Measurements from ENCODE around the gene RUFY1. TPM values are rescaled to one million over a fixed set of nuclear protein-coding genes. Genes with fewer than 3 reads are reported as not detected.

RUFY1 gene
- total RNA-seq, 1 experiment from 2014 or later: 34.0 TPM

DNA sequence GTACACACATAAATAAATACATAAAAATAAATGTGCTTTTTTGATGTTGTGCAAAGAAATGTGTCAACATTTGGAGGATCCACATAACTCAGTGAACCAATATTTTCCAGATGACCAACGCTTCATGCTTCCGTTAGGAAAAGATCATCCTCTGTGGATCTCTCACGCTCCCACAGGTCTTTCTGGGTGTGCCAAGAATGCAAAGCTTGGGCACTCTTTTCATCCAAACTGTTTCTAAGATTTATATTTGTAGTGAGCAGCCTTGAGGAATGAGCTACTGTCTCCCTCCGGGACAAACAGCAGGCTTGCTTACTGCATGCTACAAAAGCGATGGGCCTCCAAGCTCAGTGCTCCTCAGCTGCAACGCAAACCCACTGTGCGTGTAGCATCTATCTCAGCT lies 46.2 kb upstream of the RUFY1 start:
- ATAC-seq (no peak), DNase-seq (ENCODE audit: low spot score) (no peak)
- no peaks in the 10 kb centered on the region for H3K36me3 Mint-ChIP-seq
- no peak overlapping the region for H3K4me3 Mint-ChIP-seq
- peaks cover 8% of the 10 kb centered on the region for H3K4me1 Mint-ChIP-seq
- no peak for TF ChIP-seq GABPB1 (CRISPR knock-in tag; IDR thresholded peaks at IDR 0.05)
- no peak for TF ChIP-seq NR3C1 (CRISPR knock-in tag; conservative IDR thresholded peaks at IDR 0.05; ENCODE audit: low read depth)
- TF ChIP-seq KAT7 (CRISPR knock-in tag; IDR thresholded peaks at IDR 0.05; ENCODE audit: borderline replicate concordance): no peak
- TF ChIP-seq, protein P1, sequence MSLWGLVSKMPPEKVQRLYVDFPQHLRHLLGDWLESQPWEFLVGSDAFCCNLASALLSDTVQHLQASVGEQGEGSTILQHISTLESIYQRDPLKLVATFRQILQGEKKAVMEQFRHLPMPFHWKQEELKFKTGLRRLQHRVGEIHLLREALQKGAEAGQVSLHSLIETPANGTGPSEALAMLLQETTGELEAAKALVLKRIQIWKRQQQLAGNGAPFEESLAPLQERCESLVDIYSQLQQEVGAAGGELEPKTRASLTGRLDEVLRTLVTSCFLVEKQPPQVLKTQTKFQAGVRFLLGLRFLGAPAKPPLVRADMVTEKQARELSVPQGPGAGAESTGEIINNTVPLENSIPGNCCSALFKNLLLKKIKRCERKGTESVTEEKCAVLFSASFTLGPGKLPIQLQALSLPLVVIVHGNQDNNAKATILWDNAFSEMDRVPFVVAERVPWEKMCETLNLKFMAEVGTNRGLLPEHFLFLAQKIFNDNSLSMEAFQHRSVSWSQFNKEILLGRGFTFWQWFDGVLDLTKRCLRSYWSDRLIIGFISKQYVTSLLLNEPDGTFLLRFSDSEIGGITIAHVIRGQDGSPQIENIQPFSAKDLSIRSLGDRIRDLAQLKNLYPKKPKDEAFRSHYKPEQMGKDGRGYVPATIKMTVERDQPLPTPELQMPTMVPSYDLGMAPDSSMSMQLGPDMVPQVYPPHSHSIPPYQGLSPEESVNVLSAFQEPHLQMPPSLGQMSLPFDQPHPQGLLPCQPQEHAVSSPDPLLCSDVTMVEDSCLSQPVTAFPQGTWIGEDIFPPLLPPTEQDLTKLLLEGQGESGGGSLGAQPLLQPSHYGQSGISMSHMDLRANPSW (CRISPR knock-in tag; conservative IDR thresholded peaks at IDR 0.05; ENCODE audit: low read depth): no peak
- no peak for TF ChIP-seq TP53 (CRISPR knock-in tag; IDR thresholded peaks at IDR 0.05)
- no peak for TF ChIP-seq ZNF416 (CRISPR knock-in tag; IDR thresholded peaks at IDR 0.05)
- no peak for TF ChIP-seq MXD4 (CRISPR knock-in tag; IDR thresholded peaks at IDR 0.05; ENCODE audit: borderline replicate concordance)
- TF ChIP-seq, protein P2, sequence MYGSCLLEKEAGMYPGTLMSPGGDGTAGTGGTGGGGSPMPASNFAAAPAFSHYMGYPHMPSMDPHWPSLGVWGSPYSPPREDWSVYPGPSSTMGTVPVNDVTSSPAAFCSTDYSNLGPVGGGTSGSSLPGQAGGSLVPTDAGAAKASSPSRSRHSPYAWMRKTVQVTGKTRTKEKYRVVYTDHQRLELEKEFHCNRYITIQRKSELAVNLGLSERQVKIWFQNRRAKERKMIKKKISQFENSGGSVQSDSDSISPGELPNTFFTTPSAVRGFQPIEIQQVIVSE (CRISPR knock-in tag; IDR thresholded peaks at IDR 0.05; ENCODE audit: borderline replicate concordance): no peak
- TF ChIP-seq PRRX2 (CRISPR knock-in tag; IDR thresholded peaks at IDR 0.05): no peak
- H3K27me3 Mint-ChIP-seq (ENCODE audit: low read depth): no peaks in the 10 kb centered on the region
- H3K9me3 Mint-ChIP-seq: peaks cover 11% of the 10 kb centered on the region
- H3K27ac Mint-ChIP-seq: no peak overlapping the region
- ChIA-PET CTCF (interaction anchor here (0.7 to 1.2 kb wide), 2 partner anchors 164 to 510 kb away, joined by 3 read pairs; no protein-coding TSS in a partner anchor), POLR2A (no interaction called here)

DNA sequence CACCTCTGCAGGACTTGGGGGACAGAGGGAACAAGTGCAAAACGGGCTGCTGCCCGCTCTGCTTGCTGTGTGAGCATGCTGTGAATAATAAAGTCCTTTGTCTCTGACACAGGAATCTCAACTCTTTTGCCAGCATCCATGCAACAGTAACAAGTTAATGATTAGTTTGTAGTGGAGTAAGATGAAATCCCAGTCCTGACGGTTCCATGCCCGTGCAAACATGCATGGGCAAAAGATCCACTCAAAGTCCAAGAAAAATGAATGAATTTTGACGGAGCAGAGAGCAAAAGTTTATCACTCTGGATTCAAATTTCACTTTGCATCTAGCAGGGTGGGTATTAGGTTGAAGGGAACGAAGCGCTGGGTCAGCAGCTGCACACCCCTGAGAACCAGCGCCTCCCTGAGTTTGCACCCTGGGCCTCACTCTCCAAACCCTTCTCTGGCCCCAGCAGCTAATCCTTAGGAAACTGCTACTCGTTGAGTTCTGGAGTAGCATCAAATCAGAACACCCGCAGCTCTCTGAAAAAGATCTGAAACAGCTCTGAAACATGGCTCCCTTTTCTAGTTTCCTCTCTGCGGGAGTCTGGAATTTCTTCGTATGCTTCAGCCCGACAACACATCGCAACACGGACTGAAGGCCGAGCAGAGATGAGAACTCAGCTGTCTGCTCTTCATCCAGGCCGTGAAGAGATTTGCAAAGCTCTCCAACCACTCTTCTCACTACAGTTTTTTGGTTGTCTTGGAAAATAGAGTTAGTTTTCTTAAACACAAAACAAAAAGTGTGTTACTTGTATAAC lies 45.6 kb upstream of the RUFY1 start:
- Mint-ChIP-seq H3K27ac (no peak overlapping the region), H3K4me1 (peaks cover 10% of the 10 kb centered on the region), H3K4me3 (no peak overlapping the region), H3K27me3 (ENCODE audit: low read depth) (no peaks in the 10 kb centered on the region), H3K36me3 (no peaks in the 10 kb centered on the region), H3K9me3 (peaks cover 11% of the 10 kb centered on the region)
- TF ChIP-seq, protein P3, sequence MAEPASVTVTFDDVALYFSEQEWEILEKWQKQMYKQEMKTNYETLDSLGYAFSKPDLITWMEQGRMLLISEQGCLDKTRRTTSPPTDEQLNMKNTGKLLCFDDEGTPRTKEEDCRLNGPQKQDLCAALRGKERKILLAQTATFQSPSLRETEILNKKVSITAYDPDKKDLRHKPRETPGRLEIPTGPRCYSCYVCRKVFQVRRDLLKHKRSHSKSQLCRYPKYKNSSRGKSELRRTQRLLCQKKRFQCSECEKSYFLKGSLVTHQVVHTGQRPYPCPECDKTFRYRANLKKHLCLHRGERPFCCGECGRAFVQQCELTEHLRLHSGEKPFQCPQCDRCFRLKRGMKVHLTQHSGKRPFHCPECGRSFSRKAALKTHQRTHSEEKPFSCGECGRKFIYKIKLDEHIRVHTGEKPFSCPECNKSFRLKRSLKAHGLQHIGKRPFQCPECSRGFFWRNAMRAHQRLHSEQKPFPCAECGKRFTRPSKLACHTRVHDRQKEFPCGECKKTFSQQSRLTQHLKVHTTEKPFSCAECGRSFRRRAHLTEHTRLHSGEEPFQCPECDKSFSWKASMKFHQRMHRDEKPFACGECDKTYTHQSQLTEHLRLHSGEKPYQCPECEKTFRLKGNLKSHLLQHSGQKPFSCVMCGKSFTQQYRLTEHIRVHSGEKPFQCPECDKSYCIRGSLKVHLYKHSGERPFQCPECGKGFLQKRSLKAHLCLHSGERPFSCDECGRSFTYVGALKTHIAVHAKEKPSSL (CRISPR knock-in tag; conservative IDR thresholded peaks at IDR 0.05): no peak
- 0 out of 2 replicates have a peak, but pooled peaks have one; percentile 32 for TF ChIP-seq GABPB1 (CRISPR knock-in tag; IDR thresholded peaks at IDR 0.05)
- ChIA-PET CTCF (interaction anchor here (1.2 kb wide), 1 partner anchor 163 kb away, joined by 3 read pairs; no protein-coding TSS in a partner anchor), POLR2A (no interaction called here)
- ATAC-seq: no peak
- DNase-seq (ENCODE audit: low spot score): no peak

DNA sequence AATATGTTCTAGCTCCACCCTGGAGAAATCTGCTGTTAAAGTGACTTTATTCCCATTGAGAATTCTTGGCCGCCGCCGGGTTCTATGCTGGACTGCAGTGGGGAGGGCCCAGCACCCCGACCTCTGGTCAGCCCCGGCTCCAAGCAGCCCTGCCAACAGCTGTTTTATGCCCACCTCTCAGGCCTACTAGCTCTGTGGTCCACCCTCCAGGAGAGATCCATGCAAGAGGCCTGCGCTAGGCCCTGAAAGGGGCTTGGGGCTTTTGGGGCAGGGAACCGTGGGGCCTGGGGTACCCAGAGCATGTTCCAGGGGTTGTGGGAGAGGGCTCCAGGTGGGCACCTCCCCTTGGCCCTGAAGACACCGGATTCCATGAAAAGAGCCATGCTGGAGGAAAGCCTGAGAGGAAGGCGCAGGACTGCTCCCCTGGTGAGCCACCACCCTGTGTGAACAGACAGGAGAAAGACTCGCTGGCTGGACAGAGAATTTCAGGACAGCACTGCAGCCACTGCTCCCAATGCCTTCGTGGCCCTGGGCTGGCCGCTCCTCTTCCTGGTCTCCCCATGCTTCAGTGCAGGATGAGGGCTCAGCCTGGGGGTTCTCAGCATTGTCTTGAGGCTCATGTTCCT lies 44.6 kb upstream of the RUFY1 start:
- ChIA-PET POLR2A (no interaction called here), CTCF (interaction anchor here (1.2 kb wide), 1 partner anchor 162 kb away, joined by 3 read pairs; no protein-coding TSS in a partner anchor)
- Mint-ChIP-seq H3K9me3 (peaks cover 6% of the 10 kb centered on the region), H3K27ac (no peak overlapping the region), H3K4me1 (peaks cover 10% of the 10 kb centered on the region; the same call in 1 of the 2 replicates), H3K4me3 (no peak overlapping the region), H3K27me3 (ENCODE audit: low read depth) (no peaks in the 10 kb centered on the region), H3K36me3 (no peaks in the 10 kb centered on the region)
- DNase-seq (ENCODE audit: low spot score) (no peak), ATAC-seq (no peak)
- TF ChIP-seq, protein P4, sequence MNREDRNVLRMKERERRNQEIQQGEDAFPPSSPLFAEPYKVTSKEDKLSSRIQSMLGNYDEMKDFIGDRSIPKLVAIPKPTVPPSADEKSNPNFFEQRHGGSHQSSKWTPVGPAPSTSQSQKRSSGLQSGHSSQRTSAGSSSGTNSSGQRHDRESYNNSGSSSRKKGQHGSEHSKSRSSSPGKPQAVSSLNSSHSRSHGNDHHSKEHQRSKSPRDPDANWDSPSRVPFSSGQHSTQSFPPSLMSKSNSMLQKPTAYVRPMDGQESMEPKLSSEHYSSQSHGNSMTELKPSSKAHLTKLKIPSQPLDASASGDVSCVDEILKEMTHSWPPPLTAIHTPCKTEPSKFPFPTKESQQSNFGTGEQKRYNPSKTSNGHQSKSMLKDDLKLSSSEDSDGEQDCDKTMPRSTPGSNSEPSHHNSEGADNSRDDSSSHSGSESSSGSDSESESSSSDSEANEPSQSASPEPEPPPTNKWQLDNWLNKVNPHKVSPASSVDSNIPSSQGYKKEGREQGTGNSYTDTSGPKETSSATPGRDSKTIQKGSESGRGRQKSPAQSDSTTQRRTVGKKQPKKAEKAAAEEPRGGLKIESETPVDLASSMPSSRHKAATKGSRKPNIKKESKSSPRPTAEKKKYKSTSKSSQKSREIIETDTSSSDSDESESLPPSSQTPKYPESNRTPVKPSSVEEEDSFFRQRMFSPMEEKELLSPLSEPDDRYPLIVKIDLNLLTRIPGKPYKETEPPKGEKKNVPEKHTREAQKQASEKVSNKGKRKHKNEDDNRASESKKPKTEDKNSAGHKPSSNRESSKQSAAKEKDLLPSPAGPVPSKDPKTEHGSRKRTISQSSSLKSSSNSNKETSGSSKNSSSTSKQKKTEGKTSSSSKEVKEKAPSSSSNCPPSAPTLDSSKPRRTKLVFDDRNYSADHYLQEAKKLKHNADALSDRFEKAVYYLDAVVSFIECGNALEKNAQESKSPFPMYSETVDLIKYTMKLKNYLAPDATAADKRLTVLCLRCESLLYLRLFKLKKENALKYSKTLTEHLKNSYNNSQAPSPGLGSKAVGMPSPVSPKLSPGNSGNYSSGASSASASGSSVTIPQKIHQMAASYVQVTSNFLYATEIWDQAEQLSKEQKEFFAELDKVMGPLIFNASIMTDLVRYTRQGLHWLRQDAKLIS (CRISPR knock-in tag; IDR thresholded peaks at IDR 0.05; ENCODE audit: borderline replicate concordance): no peak
- TF ChIP-seq, protein P5, sequence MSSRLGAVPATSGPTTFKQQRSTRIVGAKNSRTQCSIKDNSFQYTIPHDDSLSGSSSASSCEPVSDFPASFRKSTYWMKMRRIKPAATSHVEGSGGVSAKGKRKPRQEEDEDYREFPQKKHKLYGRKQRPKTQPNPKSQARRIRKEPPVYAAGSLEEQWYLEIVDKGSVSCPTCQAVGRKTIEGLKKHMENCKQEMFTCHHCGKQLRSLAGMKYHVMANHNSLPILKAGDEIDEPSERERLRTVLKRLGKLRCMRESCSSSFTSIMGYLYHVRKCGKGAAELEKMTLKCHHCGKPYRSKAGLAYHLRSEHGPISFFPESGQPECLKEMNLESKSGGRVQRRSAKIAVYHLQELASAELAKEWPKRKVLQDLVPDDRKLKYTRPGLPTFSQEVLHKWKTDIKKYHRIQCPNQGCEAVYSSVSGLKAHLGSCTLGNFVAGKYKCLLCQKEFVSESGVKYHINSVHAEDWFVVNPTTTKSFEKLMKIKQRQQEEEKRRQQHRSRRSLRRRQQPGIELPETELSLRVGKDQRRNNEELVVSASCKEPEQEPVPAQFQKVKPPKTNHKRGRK (CRISPR knock-in tag; IDR thresholded peaks at IDR 0.05; ENCODE audit: borderline replicate concordance): no peak
- TF ChIP-seq, protein P6, sequence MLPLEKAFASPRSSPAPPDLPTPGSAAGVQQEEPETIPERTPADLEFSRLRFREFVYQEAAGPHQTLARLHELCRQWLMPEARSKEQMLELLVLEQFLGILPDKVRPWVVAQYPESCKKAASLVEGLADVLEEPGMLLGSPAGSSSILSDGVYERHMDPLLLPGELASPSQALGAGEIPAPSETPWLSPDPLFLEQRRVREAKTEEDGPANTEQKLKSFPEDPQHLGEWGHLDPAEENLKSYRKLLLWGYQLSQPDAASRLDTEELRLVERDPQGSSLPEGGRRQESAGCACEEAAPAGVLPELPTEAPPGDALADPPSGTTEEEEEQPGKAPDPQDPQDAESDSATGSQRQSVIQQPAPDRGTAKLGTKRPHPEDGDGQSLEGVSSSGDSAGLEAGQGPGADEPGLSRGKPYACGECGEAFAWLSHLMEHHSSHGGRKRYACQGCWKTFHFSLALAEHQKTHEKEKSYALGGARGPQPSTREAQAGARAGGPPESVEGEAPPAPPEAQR (CRISPR knock-in tag; IDR thresholded peaks at IDR 0.05): no peak
- TF ChIP-seq ELF4 (CRISPR knock-in tag; IDR thresholded peaks at IDR 0.05; ENCODE audit: low read depth): no peak
- TF ChIP-seq, protein P7, sequence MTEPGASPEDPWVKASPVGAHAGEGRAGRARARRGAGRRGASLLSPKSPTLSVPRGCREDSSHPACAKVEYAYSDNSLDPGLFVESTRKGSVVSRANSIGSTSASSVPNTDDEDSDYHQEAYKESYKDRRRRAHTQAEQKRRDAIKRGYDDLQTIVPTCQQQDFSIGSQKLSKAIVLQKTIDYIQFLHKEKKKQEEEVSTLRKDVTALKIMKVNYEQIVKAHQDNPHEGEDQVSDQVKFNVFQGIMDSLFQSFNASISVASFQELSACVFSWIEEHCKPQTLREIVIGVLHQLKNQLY (CRISPR knock-in tag; IDR thresholded peaks at IDR 0.05): no peak
